ENCODE data around the gene PDZD4.

PDZD4 gene

GRCh38 chrX:153870791-153871360 is 40.5 kb upstream of the PDZD4 start:
- H3K27ac ChIP-seq: no peak overlapping the region
- TF ChIP-seq ZFX (IDR thresholded peaks at IDR 0.05): no peak
- no peak; the same call in 1 of the 2 replicates for TF ChIP-seq CTCF (conservative IDR thresholded peaks at IDR 0.05)

- H3K27ac ChIP-seq: no peak overlapping the region
- no peak for TF ChIP-seq ZFX (IDR thresholded peaks at IDR 0.05)
Observed at GRCh38 chrX:153870288-153870690, 39.9 kb upstream of the PDZD4 start.

DNA sequence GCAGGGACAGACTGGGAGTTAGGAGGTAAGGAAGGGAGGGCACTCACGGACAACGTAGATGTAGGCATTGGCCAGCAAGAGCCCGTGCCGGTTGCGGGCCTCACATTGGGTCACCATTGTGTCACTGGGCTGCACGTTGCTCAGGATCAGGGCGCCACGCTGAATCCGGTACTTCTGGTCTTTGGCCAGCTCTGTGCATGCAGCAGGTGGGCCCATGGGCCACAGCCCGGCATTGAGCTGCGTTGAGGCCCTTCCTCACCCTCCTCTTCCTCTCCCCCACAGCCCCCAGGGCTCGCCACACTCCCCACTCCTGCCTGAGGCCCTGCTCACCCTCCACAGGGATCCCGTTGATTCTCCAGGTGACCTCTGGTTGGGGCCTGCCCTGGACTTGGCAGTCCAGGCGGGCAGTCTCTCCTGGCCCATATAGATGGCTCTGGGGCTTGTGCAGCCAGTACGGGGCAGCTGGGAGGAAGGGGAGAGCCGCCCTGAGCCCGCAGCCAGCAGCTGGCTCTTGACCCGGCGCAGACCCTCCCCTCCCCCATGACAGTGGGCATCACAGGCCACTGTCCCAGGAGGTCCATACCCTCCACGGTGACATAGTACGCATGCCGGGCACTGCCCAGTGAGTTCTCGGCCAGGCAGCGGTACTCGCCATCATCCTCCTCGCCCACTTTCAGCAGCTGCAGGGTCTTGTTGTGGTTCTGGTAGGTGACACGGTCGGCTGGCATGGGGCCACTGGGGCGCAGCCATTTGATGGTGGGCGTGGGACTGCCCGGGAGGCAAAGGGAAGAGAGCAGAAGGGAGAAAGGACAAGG is 39.3 kb upstream of the PDZD4 start:
- TF ChIP-seq ZFX (IDR thresholded peaks at IDR 0.05) (no peak), CTCF (conservative IDR thresholded peaks at IDR 0.05) (no peak)
- H3K27ac ChIP-seq: no peak overlapping the region

- no peak overlapping the region for H3K27ac ChIP-seq
- TF ChIP-seq CTCF (conservative IDR thresholded peaks at IDR 0.05) (no peak), ZFX (IDR thresholded peaks at IDR 0.05) (no peak)
Observed at GRCh38 chrX:153868576-153869472, 38.5 kb upstream of the PDZD4 start.

DNA sequence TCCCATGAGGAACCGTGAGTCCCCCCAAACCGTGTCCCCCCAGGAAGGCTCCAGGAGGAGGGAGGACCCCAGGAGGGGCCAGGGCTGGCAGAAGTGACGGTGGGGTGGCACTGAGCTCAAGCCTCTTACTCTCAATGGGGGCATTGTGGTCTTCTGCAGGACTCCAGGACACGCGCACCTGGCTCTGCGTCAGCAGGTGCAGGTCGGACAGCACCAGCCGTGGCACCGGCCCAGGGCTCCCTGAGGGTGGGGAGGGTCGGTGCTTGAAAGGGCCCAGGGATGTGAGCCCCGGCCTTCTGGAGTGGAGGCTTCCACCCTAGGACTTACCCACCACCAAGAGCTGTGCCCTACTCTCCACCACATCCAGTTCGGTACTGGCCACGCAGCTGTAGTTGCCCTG is 37.3 kb upstream of the PDZD4 start:
- no peak overlapping the region for H3K27ac ChIP-seq
- TF ChIP-seq CTCF (conservative IDR thresholded peaks at IDR 0.05): no peak
- no peak for TF ChIP-seq ZFX (IDR thresholded peaks at IDR 0.05)

GRCh38 chrX:153867139-153867538 is 36.8 kb upstream of the PDZD4 start:
- no peak overlapping the region for H3K27ac ChIP-seq
- no peak for TF ChIP-seq CTCF (conservative IDR thresholded peaks at IDR 0.05)
- no peak for TF ChIP-seq ZFX (IDR thresholded peaks at IDR 0.05)

DNA sequence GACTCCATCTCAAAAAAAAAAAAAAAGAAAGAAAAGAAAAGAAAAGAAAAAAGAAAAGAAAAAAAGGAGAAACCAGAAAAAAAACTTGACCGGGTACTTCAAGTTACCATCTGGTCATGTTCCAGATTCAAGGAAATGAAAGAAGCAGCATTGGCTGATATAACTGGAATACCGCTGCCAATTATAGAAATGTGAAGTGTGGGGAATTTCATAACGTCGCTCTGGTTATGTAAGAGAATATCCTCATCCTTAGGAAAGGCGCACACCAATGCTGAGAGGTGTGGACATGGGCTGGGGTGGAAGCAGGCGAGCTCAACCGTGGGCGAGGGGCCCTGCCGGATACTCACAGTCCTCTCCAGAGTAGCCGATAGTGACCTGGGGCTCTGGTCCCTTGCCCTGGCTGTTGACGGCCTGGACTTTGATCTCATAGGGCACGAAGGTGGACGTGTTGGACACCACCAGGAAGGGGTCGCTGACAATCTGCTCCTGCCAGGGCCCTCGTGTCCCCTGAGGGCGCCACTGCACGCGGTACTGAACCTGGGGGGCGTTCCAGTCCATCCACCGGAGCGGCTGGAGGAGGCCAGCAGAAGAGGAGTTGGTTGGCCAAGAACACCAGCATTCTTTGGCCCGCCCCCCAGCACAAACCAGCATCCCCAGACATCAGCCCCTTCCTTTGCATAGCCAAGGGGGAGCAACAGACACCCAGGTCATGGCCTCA is 36.1 kb upstream of the PDZD4 start:
- H3K27ac ChIP-seq: no peak overlapping the region
- TF ChIP-seq ZFX (IDR thresholded peaks at IDR 0.05): no peak
